Activated naive CD8-positive, alpha-beta T cell treated with anti-CD3 and anti-CD28 coated beads, Interleukin-2, amount 10 ng/mL, durations not matched to agents 7 days and 5 days (primary cell): ENCODE data around the gene NSG2. TPM values are rescaled to one million over a fixed set of nuclear protein-coding genes. Genes with fewer than 3 reads are reported as not detected.
"Not testable (repeated sequence)": the region's sequence is repeated elsewhere in the genome, so short reads cannot be mapped to it uniquely, and the experiment has no call there.

Experiments
- ATAC-seq: fragments of 150-1000 bp; cut with Tn5 transposase; one replicate; pipeline ENCODE4 v1.10.0; 2021; ENCODE audit warnings: low read depth, moderate library complexity
- POLR2A ChIA-PET: fragments of 350-600 bp; sonication (Branson Sonifier 250); formaldehyde crosslinking; loops from one replicate; lab custom pipeline; 2021; ENCODE audit warnings: antibody characterized with exemption; lab: Charles Lee
- DNase-seq: peaks from one replicate; pipeline ENCODE4 v3.0.0; 2021
- H3K27ac Mint-ChIP-seq: one replicate; pipeline ENCODE4 v1.8.0; 2022; ENCODE audit warnings: mild to moderate bottlenecking, mixed read lengths
- H3K27me3 Mint-ChIP-seq: one replicate; pipeline ENCODE4 v1.8.0; 2022; ENCODE audit warnings: mild to moderate bottlenecking, moderate library complexity, mixed read lengths
- H3K36me3 Mint-ChIP-seq: one replicate; pipeline ENCODE4 v1.8.0; 2021; ENCODE audit warnings: mild to moderate bottlenecking, mixed read lengths
- H3K4me1 Mint-ChIP-seq: one replicate; pipeline ENCODE4 v1.8.0; 2021; ENCODE audit warnings: mixed read lengths
- H3K4me3 Mint-ChIP-seq: one replicate; pipeline ENCODE4 v1.8.0; 2022; ENCODE audit warnings: mild to moderate bottlenecking, moderate library complexity, mixed read lengths
- H3K9me3 Mint-ChIP-seq: one replicate; pipeline ENCODE4 v1.8.0; 2021; ENCODE audit warnings: mixed read lengths
- total RNA-seq, 2 experiments: library from RNA; stranded (reverse); gene quantifications; one replicate each; pipeline ENCODE4 v1.2.3, GENCODE V29; 2021

The NSG2 gene
- total RNA-seq, result not detected

DNA sequence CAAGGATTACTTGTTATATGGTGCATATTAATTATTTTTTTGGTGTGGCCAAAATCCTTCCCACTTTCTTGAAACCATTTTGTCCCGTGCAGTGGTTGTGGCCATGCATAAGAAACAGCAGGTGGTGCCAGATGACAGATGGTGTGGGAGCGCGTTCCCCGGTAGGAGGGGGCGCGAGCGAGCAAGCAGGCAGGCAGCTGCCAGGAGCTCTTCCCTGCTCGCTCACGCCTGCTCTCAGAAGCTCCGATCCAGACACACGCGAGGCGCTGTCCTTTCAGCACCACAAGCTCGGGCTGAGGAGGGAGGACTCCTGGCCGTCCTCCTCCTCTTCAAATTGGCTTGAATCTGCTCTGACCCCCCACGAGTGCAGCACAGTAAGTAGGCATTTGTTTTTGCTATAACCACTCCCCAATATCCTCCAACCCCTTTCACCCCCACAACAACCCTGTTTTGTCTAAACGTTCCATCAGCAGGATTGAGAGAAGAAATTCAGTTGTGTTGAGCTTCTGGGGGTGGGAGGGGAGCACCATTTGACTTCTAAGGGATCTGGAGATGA, at the start of gene NSG2:
Gene NSG2 (plus strand): TSS at position 237 of the 556 bp plus-strand sequence. CDS start 1,050 bp downstream, outside the sequence.
- H3K36me3 Mint-ChIP-seq, result no peaks in the 10 kb centered on the region
- no peaks in the 10 kb centered on the region for H3K27me3 Mint-ChIP-seq
- POLR2A ChIA-PET, result no interaction called here
- H3K27ac Mint-ChIP-seq, result no peak within 1 kb of the TSS
- no peaks in the 10 kb centered on the region for H3K4me1 Mint-ChIP-seq
- no peak within 1 kb of the TSS for H3K4me3 Mint-ChIP-seq
- peak; percentile 63 for ATAC-seq
- DNase-seq, result peak; percentile 52
- no peaks in the 10 kb centered on the region for H3K9me3 Mint-ChIP-seq

DNA sequence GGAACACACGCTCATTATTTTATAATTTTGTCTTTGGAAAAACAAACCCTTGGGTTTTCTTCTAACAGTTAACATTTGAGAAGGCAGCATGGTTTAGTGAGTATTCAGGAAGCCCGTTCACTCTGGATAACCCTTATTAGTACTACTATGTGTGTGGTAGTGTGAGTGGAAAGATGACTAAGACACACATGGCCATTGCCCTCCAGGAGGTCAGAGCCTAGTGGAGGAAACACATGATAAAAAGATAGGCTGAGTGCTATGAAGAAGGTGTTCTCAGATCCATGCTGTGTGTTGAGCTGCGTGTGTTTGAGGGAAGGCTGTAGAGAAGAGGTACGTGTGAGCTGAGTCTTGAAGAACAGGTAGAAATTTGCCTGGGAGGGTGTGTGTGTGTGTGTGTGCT, 48.2 kb upstream of the NSG2 start:
- ATAC-seq, result no peak
- POLR2A ChIA-PET, result no interaction called here
- Mint-ChIP-seq H3K4me1 (no peaks in the 10 kb centered on the region), H3K36me3 (no peaks in the 10 kb centered on the region), H3K4me3 (no peak overlapping the region), H3K27ac (no peak overlapping the region), H3K9me3 (no peaks in the 10 kb centered on the region), H3K27me3 (peaks cover 25% of the 10 kb centered on the region)
- no peak for DNase-seq

GRCh38 chr5:173998531-173998930, 47.0 kb upstream of the NSG2 start:
- Mint-ChIP-seq H3K27ac (no peak overlapping the region), H3K4me3 (no peak overlapping the region), H3K4me1 (no peaks in the 10 kb centered on the region), H3K9me3 (no peaks in the 10 kb centered on the region), H3K36me3 (no peaks in the 10 kb centered on the region), H3K27me3 (peaks cover 31% of the 10 kb centered on the region)
- ATAC-seq, result no peak
- DNase-seq, result no peak
- POLR2A ChIA-PET, result no interaction called here

- Mint-ChIP-seq H3K4me3 (no peak overlapping the region), H3K36me3 (no peaks in the 10 kb centered on the region), H3K27me3 (peaks cover 37% of the 10 kb centered on the region), H3K27ac (no peak overlapping the region), H3K4me1 (no peaks in the 10 kb centered on the region), H3K9me3 (no peaks in the 10 kb centered on the region)
- POLR2A ChIA-PET, result no interaction called here
- no peak for DNase-seq
- no peak for ATAC-seq
Measured at GRCh38 chr5:174000076-174000475, 45.4 kb upstream of the NSG2 start.

- no peaks in the 10 kb centered on the region for H3K36me3 Mint-ChIP-seq
- H3K9me3 Mint-ChIP-seq, result no peaks in the 10 kb centered on the region
- no peak overlapping the region for H3K27ac Mint-ChIP-seq
- H3K4me1 Mint-ChIP-seq, result no peaks in the 10 kb centered on the region
- ATAC-seq (no peak), DNase-seq (no peak)
- H3K4me3 Mint-ChIP-seq, result no peak overlapping the region
- POLR2A ChIA-PET, result no interaction called here
- H3K27me3 Mint-ChIP-seq, result peaks cover 28% of the 10 kb centered on the region
Measured at GRCh38 chr5:174003795-174004194, 41.7 kb upstream of the NSG2 start.

GRCh38 chr5:174008922-174009321, 36.6 kb upstream of the NSG2 start:
- Mint-ChIP-seq H3K4me3 (no peak overlapping the region), H3K27me3 (peaks cover 14% of the 10 kb centered on the region), H3K4me1 (no peaks in the 10 kb centered on the region), H3K36me3 (no peaks in the 10 kb centered on the region), H3K9me3 (no peaks in the 10 kb centered on the region), H3K27ac (no peak overlapping the region)
- ATAC-seq (no peak), DNase-seq (no peak)
- POLR2A ChIA-PET, result no interaction called here

GRCh38 chr5:174010365-174010764, 35.1 kb upstream of the NSG2 start:
- Mint-ChIP-seq H3K36me3 (no peaks in the 10 kb centered on the region), H3K4me1 (no peaks in the 10 kb centered on the region), H3K9me3 (no peaks in the 10 kb centered on the region), H3K27ac (no peak overlapping the region), H3K4me3 (no peak overlapping the region), H3K27me3 (peaks cover 10% of the 10 kb centered on the region)
- POLR2A ChIA-PET, result no interaction called here
- no peak for ATAC-seq
- DNase-seq, result no peak

- no peak overlapping the region for H3K27ac Mint-ChIP-seq
- H3K27me3 Mint-ChIP-seq, result peaks cover 6% of the 10 kb centered on the region
- DNase-seq (no peak), ATAC-seq (no peak)
- no peaks in the 10 kb centered on the region for H3K4me1 Mint-ChIP-seq
- H3K9me3 Mint-ChIP-seq, result no peaks in the 10 kb centered on the region
- no peaks in the 10 kb centered on the region for H3K36me3 Mint-ChIP-seq
- H3K4me3 Mint-ChIP-seq, result no peak overlapping the region
- POLR2A ChIA-PET, result no interaction called here
Measured at GRCh38 chr5:174011441-174011840, 34.1 kb upstream of the NSG2 start.

DNA sequence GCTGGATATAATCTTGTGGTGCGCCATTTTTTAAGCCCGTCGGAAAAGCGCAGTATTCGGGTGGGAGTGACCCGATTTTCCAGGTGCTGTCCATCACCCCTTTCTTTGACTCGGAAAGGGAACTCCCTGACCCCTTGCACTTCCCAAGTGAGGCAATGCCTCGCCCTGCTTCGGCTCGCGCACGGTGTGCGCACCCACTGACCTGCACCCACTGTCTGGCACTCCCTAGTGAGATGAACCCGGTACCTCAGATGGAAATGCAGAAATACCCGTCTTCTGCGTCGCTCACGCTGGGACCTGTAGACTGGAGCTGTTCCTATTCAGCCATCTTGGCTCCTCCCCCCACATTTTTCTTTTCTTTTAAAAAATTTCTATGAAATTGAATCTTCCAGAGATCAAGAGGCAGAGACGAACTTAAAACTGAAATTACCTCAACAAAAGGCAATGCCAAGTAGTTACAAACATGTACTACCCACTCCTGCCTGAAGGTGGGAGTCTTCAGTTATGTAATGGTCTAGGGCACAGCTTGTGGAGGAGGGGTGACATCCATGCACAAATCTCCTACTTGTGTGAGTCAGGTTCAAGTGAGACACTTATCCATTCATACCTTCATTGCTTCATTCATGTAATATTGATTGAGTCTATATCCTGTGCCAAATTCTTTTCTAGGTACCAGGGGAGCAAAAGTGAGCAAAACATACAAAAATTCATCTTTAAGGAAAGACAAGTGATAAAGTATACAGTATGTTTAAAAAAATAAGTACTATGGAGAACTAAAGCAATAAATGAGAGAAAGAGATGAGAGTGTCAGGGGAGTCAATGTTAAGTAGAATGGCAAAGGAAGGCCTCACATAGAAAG, 25.2 kb upstream of the NSG2 start:
- DNase-seq, H3K4me1 Mint-ChIP-seq, H3K36me3 Mint-ChIP-seq, H3K4me3 Mint-ChIP-seq, H3K9me3 Mint-ChIP-seq, POLR2A ChIA-PET, H3K27ac Mint-ChIP-seq, ATAC-seq: not testable (repeated sequence)
- H3K27me3 Mint-ChIP-seq, result peaks cover 12% of the 10 kb centered on the region

GRCh38 chr5:174020928-174021304, 24.6 kb upstream of the NSG2 start:
- ATAC-seq, result no peak
- POLR2A ChIA-PET, result no interaction called here
- peaks cover 14% of the 10 kb centered on the region for H3K27me3 Mint-ChIP-seq

GRCh38 chr5:174022384-174023095, 23.0 kb upstream of the NSG2 start:
- H3K27me3 Mint-ChIP-seq, result peaks cover 14% of the 10 kb centered on the region
- H3K4me3 Mint-ChIP-seq, result no peak overlapping the region
- no peaks in the 10 kb centered on the region for H3K9me3 Mint-ChIP-seq
- no peaks in the 10 kb centered on the region for H3K36me3 Mint-ChIP-seq
- ATAC-seq (no peak), DNase-seq (no peak)
- POLR2A ChIA-PET, result no interaction called here
- H3K27ac Mint-ChIP-seq, result no peak overlapping the region
- H3K4me1 Mint-ChIP-seq, result no peaks in the 10 kb centered on the region

More at GRCh38 chr5:174020928-174021304, 24.6 kb upstream of the NSG2 start:
- DNase-seq, result no peak
- Mint-ChIP-seq H3K4me3 (no peak overlapping the region), H3K27ac (no peak overlapping the region), H3K9me3 (no peaks in the 10 kb centered on the region), H3K4me1 (no peaks in the 10 kb centered on the region), H3K36me3 (no peaks in the 10 kb centered on the region)

DNA sequence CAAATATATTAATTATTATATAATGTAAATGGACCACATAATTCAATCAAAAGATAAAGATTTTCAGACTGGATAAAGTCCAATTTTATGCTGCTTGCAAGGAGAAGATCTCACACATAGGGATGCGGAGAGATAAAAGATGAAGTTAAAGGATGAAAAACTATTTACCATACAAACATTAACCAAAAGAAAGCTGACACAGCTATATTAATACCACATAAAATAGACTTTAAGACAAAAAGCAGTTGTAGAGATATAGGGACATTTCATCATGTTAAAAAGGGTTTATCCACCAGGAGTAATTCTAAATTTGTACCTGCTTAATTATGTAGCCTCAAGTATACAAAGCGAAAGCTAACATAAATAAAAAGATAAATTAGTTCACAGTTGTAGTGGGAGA, 15.2 kb upstream of the NSG2 start:
- no peak for ATAC-seq

DNA sequence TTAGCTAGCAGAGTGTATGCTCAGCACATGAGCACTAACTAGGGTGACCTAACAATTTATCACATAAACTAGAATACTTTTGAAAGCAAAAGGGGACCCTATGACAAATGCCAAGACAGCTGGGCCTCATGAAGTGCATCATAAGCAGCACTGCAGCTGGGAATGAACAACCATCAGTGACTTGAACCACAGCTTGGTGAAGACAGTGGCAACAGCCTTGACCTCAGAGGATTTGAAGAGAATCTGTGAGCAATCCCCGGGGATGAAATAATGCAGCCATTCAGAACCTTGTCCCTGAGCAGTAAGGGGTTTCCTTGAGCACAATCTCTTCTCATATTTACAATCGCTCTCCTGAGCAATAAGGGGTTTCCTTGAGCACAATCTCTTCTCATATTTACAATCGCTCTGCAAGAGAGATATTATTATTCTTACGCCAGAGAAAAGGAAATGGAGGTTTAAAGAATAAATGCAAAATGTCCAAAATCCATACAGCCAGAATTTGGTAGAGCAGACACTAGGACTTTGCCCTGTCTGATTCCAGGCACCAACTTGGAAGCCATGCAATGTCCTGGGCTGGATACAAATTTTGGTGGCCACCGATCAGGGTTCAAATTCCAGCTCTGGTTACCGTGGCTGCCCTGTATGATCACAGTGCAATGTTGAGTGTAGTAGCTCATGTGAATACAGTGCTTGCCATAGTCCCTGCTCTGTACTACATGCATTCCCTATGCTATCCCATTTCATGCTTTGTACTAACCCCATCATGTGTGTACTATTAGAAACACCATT, 846 bp upstream of the NSG2 start:
- no peak for DNase-seq
- Mint-ChIP-seq H3K9me3 (no peaks in the 10 kb centered on the region), H3K27me3 (peaks cover 3% of the 10 kb centered on the region), H3K4me1 (no peaks in the 10 kb centered on the region), H3K36me3 (no peaks in the 10 kb centered on the region), H3K27ac (no peak overlapping the region), H3K4me3 (no peak overlapping the region)
- no peak for ATAC-seq
- POLR2A ChIA-PET, result no interaction called here

More for the DNA sequence above, 15.2 kb upstream of the NSG2 start:
- no peak overlapping the region for H3K4me3 Mint-ChIP-seq
- POLR2A ChIA-PET, result no interaction called here
- H3K9me3 Mint-ChIP-seq, result peaks cover 13% of the 10 kb centered on the region
- no peaks in the 10 kb centered on the region for H3K36me3 Mint-ChIP-seq
- H3K4me1 Mint-ChIP-seq, result no peaks in the 10 kb centered on the region
- peaks cover 2% of the 10 kb centered on the region for H3K27me3 Mint-ChIP-seq
- DNase-seq, result no peak
- no peak overlapping the region for H3K27ac Mint-ChIP-seq
